HUES48 (cell line): ENCODE data around the gene PTH1R.

Source experiments
- H3K27ac ChIP-seq: one replicate; pipeline ENCODE4 v1.7.0; 2013; ENCODE audit warnings: low read depth, low read length, inconsistent platforms
- H3K27me3 ChIP-seq: 2 replicates; pipeline ENCODE4 v1.6.1; 2013; ENCODE audit warnings: mild to moderate bottlenecking, low read length; ENCODE audit not compliant: control insufficient read depth, insufficient read depth
- H3K36me3 ChIP-seq: 2 replicates; pipeline ENCODE4 v1.6.1; 2013; ENCODE audit warnings: low read length; ENCODE audit not compliant: control insufficient read depth, insufficient read depth
- H3K4me1 ChIP-seq: 2 replicates; pipeline ENCODE4 v1.6.1; 2013; ENCODE audit warnings: mild to moderate bottlenecking, low read length; ENCODE audit not compliant: control insufficient read depth, insufficient read depth
- H3K4me3 ChIP-seq: 2 replicates; pipeline ENCODE4 v1.5.1; 2013; ENCODE audit warnings: mild to moderate bottlenecking, low read depth, low read length
- H3K9ac ChIP-seq: 2 replicates; pipeline ENCODE4 v1.6.1; 2013; ENCODE audit warnings: mild to moderate bottlenecking, low read depth, low read length, moderate library complexity
- H3K9me3 ChIP-seq: 2 replicates; pipeline ENCODE4 v1.6.1; 2013; ENCODE audit warnings: low read length; ENCODE audit not compliant: control insufficient read depth, insufficient read depth

The PTH1R gene

DNA sequence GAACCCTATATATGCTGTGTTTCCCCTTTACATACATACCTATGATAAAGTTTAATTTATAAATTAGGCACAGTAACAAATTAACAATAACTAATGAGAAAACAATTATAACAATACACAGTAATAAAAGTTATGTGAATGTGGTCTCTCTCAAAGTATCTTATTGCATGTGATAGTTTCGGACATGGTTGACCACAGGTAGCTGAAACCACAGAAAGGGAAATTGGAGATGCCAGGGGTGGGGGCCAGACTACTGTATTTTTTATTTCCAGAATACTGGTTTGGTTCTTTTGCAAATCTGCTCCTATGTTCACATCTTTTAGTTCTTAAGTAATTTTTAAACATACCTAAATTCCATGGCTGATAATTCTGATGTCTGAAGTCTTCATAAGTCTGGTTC lies 40.7 kb downstream of the PTH1R start:
- Histone ChIP-seq H3K4me1 (no peaks in the 10 kb centered on the region), H3K9ac (no peak overlapping the region), H3K9me3 (0 out of 2 replicates have a peak, but pooled peaks cover 5% of the 10 kb centered on the region), H3K4me3 (no peak overlapping the region), H3K27ac (no peak overlapping the region), H3K27me3 (no peaks in the 10 kb centered on the region), H3K36me3 (peaks cover 59% of the 10 kb centered on the region)

DNA sequence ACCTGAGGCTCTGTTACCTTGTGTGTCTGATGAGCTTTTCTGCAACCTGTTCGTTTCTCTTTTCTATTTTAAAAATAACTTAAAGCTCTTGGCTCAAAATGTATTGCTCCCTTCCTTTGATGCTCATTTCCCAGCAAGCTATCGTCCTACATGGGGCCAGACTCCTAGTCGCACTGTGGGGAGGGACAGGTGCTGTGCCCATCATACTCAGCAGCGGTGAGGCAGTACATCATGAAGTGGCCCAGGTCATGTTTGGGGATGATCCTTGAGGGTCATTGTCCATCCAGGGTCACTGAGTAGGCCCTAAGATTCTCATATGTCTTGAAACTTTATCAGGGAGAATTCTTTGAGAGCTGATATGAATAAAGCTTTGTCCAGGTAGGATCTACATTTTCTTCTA lies 41.1 kb downstream of the PTH1R start:
- H3K36me3 ChIP-seq, result peaks cover 63% of the 10 kb centered on the region

DNA sequence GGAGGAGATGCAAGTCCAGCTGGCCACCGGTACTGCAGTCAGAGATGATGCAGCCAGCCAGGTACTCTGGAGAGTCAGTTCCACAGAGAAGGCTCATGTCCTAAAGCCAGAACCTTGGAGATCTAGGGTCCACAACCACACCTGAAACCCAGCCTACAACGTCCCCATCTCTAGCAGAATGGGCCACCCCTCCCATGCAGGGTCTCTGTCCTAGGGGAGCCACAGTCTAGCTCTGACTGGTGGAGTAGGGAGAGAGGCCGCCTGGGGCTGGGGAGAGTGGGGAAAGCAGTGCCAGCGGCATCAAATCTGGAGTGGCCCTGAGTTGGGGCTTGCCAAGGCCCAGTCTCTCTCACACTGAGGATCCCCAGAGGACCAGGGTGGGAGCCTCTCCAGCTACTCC lies 43.5 kb downstream of the PTH1R start:
- Histone ChIP-seq H3K4me3 (no peak overlapping the region), H3K27ac (no peak overlapping the region), H3K27me3 (no peaks in the 10 kb centered on the region), H3K4me1 (no peaks in the 10 kb centered on the region), H3K9me3 (0 out of 2 replicates have a peak, but pooled peaks cover 5% of the 10 kb centered on the region), H3K9ac (no peak overlapping the region), H3K36me3 (peaks cover 85% of the 10 kb centered on the region)

More for the DNA sequence above, 41.1 kb downstream of the PTH1R start:
- no peak overlapping the region for H3K4me3 ChIP-seq
- H3K27ac ChIP-seq, result no peak overlapping the region
- no peaks in the 10 kb centered on the region for H3K4me1 ChIP-seq
- no peak overlapping the region for H3K9ac ChIP-seq
- 0 out of 2 replicates have a peak, but pooled peaks cover 5% of the 10 kb centered on the region for H3K9me3 ChIP-seq
- no peaks in the 10 kb centered on the region for H3K27me3 ChIP-seq

DNA sequence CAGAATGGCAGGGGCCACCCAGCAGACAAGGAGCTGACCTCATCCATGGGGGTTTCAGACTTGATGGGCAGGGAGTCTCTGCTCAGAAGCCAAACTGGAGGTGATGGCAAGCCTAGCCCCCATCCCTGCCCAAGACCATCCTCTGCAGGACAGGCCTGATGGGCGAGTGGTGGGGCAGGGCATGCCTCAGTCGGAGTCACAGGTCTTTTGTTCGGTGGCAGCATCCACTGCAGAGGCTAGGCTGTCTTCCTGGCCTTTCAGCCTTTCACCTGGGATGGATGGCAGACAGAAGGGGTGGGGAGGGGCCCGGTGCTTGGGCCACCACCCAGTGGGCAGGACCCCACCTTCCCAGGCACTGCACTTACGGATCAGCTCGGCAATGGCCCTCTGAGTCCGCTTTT lies 44.4 kb downstream of the PTH1R start:
- H3K9ac ChIP-seq, result no peak overlapping the region
- H3K9me3 ChIP-seq, result 0 out of 2 replicates have a peak, but pooled peaks cover 5% of the 10 kb centered on the region
- no peak overlapping the region for H3K27ac ChIP-seq
- no peaks in the 10 kb centered on the region for H3K27me3 ChIP-seq
- no peak overlapping the region for H3K4me3 ChIP-seq
- H3K4me1 ChIP-seq, result no peaks in the 10 kb centered on the region
- H3K36me3 ChIP-seq, result peaks cover 93% of the 10 kb centered on the region

DNA sequence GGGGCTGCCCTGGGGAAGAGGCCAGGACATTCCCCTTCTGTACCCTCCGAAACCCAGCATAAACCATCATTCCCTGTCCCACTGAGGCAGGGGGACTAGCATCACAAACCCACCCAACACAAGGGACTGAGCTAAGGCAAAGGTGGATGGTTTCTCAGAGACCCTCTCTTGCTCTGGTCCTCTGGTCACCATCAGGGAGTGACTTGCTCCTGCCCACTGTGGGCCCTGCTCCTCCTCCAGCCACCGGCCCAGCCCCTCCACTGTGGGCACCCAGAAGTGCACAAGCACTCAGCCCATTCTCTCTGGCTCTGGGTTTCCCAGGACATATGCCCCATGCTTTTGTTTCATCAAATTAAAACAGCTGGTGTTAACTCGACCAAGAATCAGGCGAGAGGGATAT lies 44.9 kb downstream of the PTH1R start:
- H3K4me1 ChIP-seq, result no peaks in the 10 kb centered on the region
- no peak overlapping the region for H3K9ac ChIP-seq
- H3K4me3 ChIP-seq, result no peak overlapping the region
- H3K27ac ChIP-seq, result no peak overlapping the region
- no peaks in the 10 kb centered on the region for H3K27me3 ChIP-seq
- H3K36me3 ChIP-seq, result peaks cover 94% of the 10 kb centered on the region
- 0 out of 2 replicates have a peak, but pooled peaks cover 5% of the 10 kb centered on the region for H3K9me3 ChIP-seq

DNA sequence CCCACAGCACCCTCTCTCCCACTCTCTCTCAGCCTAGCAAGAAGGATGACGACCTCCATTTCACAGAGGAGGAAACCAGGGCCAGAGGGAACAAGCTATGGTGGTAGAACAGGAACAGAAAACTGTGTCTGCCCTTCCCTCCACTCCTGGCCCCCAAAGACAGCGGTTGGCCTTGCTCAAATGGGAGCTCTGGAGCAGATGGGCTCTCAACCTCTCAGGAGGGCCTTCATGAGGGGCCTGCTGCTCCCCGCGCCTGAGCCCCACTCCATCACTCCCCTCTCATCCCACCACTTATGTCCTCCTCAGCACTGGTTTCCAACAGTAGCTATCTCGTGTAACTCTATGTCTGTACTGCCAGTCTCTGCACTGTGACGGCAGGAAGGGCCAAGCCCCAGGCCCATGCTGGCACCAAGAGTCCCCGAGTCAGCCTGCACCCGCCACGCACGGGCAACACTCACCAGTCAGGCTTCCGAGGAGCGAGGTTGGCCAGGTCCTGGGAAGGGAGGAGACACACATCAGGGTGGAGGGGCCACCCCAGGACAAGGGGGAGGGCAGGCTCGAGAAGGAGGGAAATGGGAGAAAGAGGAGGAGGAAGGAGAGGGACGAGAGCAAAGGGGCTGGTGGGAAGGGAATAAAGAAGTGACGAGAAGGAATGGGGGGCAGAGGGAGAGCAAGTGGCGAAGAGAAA lies 45.5 kb downstream of the PTH1R start:
- Histone ChIP-seq H3K36me3 (peaks cover 93% of the 10 kb centered on the region), H3K27ac (no peak overlapping the region), H3K27me3 (no peaks in the 10 kb centered on the region), H3K9ac (no peak overlapping the region), H3K4me1 (no peaks in the 10 kb centered on the region), H3K4me3 (no peak overlapping the region), H3K9me3 (0 out of 2 replicates have a peak, but pooled peaks cover 1% of the 10 kb centered on the region)

DNA sequence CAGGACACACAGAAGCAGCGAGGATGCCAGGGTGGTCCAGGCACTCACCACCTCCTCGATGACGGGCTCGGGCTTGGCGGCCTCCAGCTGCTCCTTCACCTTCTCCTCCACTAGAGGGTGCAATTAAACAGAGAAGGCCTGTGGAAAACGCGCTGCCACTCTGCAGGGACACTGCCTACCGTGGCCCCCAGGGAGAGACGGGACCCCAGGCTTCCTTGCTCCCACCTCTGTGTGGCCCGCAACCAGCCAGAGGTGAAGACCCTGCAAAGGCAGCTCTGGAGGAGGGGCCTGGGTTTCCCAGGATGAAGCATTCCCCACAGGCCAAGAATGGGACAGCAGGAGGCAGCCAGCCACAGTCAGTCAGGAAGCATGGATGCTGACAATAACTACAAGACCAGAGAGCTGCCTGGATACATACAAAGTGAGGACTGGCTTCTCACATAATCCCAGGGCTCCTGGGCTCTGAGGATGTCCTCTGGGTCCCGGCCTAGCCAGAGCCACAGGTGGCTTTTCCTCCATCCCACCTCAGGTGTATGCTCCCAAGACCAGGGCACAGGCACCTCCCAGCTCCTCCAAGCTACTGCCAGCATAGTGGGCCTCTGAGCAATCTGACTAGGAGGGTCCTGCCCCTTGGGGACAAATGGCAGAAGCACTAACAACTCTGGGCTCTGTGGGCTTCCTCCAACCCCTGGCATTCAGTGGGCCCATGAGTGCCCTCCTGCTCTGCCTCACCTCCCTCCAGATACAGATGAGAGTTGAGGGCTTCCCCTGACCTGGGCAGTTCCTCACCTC lies 46.2 kb downstream of the PTH1R start:
- H3K27me3 ChIP-seq, result no peaks in the 10 kb centered on the region
- no peaks in the 10 kb centered on the region for H3K4me1 ChIP-seq
- H3K9ac ChIP-seq, result no peak overlapping the region
- no peak overlapping the region for H3K4me3 ChIP-seq
- H3K27ac ChIP-seq, result no peak overlapping the region
- H3K9me3 ChIP-seq, result no peaks in the 10 kb centered on the region
- H3K36me3 ChIP-seq, result peaks cover 89% of the 10 kb centered on the region

DNA sequence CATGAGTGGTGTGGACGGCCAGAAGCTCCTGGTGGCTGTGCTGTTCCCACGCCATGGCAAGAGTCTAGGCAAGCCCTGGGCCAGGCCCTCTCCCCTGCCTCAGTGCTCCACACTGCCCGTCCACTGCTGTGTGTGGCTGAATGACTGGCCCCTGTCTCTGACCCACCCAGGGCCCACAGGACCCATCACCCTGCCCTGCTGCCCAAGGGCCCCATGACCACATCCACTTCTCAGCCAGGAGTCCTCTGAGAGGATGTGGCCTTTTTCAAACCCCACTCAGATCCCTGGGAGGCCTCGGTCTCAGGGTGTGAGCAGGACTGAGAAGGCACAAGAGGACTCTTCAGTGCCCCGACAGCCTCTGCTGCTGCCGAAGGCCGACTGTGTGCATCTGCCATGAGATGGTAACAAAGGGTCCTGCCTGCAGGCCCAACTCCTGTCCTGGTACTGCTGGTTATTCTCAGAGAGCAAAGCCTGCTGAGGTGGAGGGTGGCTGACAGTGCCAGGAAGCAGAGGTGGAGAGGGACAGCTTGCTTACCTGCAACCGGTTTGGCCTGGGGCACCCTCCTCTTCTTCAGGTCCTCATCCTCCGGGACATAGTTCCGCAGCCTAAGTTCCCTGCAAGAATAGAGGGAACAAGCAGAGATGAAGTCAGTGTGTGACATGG lies 47.5 kb downstream of the PTH1R start:
- H3K36me3 ChIP-seq, result peaks cover 82% of the 10 kb centered on the region
- H3K4me1 ChIP-seq, result no peaks in the 10 kb centered on the region
- no peak overlapping the region for H3K27ac ChIP-seq
- H3K4me3 ChIP-seq, result no peak overlapping the region
- no peak overlapping the region for H3K9ac ChIP-seq
- H3K9me3 ChIP-seq, result no peaks in the 10 kb centered on the region
- no peaks in the 10 kb centered on the region for H3K27me3 ChIP-seq

DNA sequence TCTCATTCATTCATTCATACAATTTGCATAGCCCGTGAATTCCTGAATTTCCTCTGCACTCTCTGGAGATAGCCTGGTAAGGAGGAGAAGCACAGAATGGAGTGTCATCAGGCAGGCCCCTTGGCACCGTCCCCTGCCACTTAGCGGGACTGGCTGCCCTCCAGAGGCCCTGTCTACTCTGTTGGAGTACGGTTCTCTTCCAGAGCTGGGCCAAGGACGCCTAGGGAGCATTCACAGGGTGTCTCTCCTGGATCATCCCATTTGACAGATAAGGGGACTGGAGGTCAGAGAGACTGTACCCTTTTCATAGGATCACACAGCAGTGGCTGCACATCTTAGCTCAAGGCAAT lies 48.0 kb downstream of the PTH1R start:
- Histone ChIP-seq H3K4me3 (no peak overlapping the region), H3K9me3 (no peaks in the 10 kb centered on the region), H3K9ac (no peak overlapping the region), H3K36me3 (peaks cover 77% of the 10 kb centered on the region), H3K27me3 (no peaks in the 10 kb centered on the region), H3K27ac (no peak overlapping the region), H3K4me1 (no peaks in the 10 kb centered on the region)

DNA sequence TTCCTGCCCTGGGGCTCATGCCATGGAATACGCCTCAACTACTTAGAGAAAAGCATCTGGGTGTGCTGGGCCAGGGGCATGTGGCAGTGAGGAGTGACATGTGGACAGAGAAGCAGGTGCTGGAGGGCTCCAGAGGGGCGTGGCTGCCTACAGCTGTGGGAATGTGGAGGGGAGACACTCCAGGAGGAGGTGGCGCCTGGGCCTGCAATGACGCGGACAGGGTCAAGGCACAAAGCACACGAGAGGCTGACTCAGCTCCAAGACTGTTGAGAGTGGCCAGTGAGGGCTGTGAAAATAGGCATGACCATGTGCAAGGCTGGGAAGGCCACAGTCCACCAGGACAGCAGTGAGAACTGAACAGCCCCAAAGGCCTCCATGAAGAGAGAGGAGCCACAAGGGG lies 48.5 kb downstream of the PTH1R start:
- H3K36me3 ChIP-seq, result peaks cover 72% of the 10 kb centered on the region
- H3K27me3 ChIP-seq, result no peaks in the 10 kb centered on the region
- H3K4me3 ChIP-seq, result no peak overlapping the region
- H3K9me3 ChIP-seq, result no peaks in the 10 kb centered on the region
- no peak overlapping the region for H3K9ac ChIP-seq
- no peak overlapping the region for H3K27ac ChIP-seq
- H3K4me1 ChIP-seq, result no peaks in the 10 kb centered on the region

DNA sequence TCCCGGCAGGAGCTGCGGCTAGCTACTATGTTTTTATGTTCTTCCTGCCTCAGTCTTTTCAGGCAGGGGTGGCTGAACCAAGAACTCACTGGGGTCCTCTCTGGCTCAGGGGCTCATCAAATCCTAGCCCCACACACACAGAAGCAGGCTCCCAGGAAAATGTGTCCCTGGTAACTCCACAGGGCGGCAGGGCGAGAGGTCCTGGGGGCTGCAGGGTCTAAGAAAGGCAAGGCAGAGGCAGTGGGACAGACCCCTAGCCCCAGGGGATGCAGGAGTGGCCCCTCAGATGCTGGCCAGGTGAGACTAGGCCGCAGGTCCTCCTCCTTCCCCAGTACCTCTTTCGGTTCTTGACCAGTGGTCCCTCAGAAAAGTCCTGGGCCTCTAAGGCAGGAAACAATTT lies 48.9 kb downstream of the PTH1R start:
- H3K27ac ChIP-seq, result no peak overlapping the region
- no peak overlapping the region for H3K9ac ChIP-seq
- H3K4me3 ChIP-seq, result no peak overlapping the region
- no peaks in the 10 kb centered on the region for H3K27me3 ChIP-seq
- peaks cover 68% of the 10 kb centered on the region for H3K36me3 ChIP-seq
- no peaks in the 10 kb centered on the region for H3K9me3 ChIP-seq
- H3K4me1 ChIP-seq, result no peaks in the 10 kb centered on the region
